HEK293 (cell line): ENCODE results near the gene CLCNKA.
A peak's percentile ranks its signal among the peaks of the same experiment; 100 is the strongest.

Experiments
- CTCF ChIA-PET: fragments of 350-600 bp; formaldehyde crosslinking; extraction: SDS; loops from one replicate; lab custom pipeline; 2021; ENCODE audit warnings: antibody characterized with exemption; lab: Yijun Ruan, JAX
- POLR2A ChIA-PET: fragments of 300-600 bp; formaldehyde crosslinking; extraction: SDS; loops from one replicate; lab custom pipeline; 2020; ENCODE audit warnings: antibody characterized with exemption, inconsistent platforms; lab: Yijun Ruan, JAX
- H3K27ac ChIP-seq: fragments of 200-500 bp; sonication (Bioruptor generic); 2 replicates; pipeline ENCODE4 v1.5.1; 2014; ENCODE audit warnings: low read depth, low read length, control low read depth, inconsistent platforms; ENCODE audit errors: extremely low read depth
- H3K36me3 ChIP-seq, 2 experiments: fragments of 200-500 bp in 1 of 2; sonication (Bioruptor generic) in 1 of 2; 1 replicate in 1 of 2; 2 replicates in 1 of 2; pipeline ENCODE4 v1.5.1; 2014 to 2017; ENCODE audit warnings: inconsistent platforms in 2 of 2, low read length in 2 of 2; ENCODE audit not compliant: control insufficient read depth in 2 of 2, insufficient read depth in 1 of 2
- H3K4me1 ChIP-seq: fragments of 200-500 bp; sonication (Bioruptor generic); 2 replicates; pipeline ENCODE4 v1.5.1; 2014; ENCODE audit warnings: mild to moderate bottlenecking, low read length, inconsistent platforms; ENCODE audit not compliant: control insufficient read depth, insufficient read depth
- H3K4me3 ChIP-seq: 2 replicates; pipeline ENCODE4 v1.5.1; 2011; ENCODE audit warnings: low read depth, mild to moderate bottlenecking, control low read depth, low read length, moderate library complexity
- H3K9me3 ChIP-seq: fragments of 200-500 bp; sonication (Bioruptor generic); 2 replicates; pipeline ENCODE4 v1.5.1; 2014; ENCODE audit warnings: low read depth, low read length, inconsistent platforms; ENCODE audit not compliant: control insufficient read depth, insufficient read depth
- GLI4 ChIP-seq: fragments of 450-650 bp; formaldehyde crosslinking; IDR thresholded peaks from 2 replicates; pipeline ENCODE4 v1.5.1; 2016; ENCODE audit warnings: missing biosample characterization, missing genetic modification characterization
- GLIS1 ChIP-seq: fragments of 450-650 bp; formaldehyde crosslinking; IDR thresholded peaks from 2 replicates; pipeline ENCODE4 v1.5.1; 2016; ENCODE audit warnings: missing biosample characterization, missing genetic modification characterization
- KLF8 ChIP-seq: fragments of 450-650 bp; formaldehyde crosslinking; IDR thresholded peaks from 2 replicates; pipeline ENCODE4 v1.5.1; 2016; ENCODE audit warnings: missing biosample characterization, missing genetic modification characterization
- MEIS1 ChIP-seq: sonication (generic); formaldehyde crosslinking; IDR thresholded peaks from 2 replicates; pipeline ENCODE4 v1.8.1; 2022; ENCODE audit warnings: missing genetic modification reagents, mild to moderate bottlenecking, borderline replicate concordance
- SCRT1 ChIP-seq: fragments of 450-650 bp; formaldehyde crosslinking; IDR thresholded peaks from 2 replicates; pipeline ENCODE4 v1.5.1; 2016; ENCODE audit warnings: missing biosample characterization, missing genetic modification characterization, borderline replicate concordance
- ZBTB48 ChIP-seq: fragments of 450-650 bp; formaldehyde crosslinking; IDR thresholded peaks from 2 replicates; pipeline ENCODE4 v1.5.1; 2016; ENCODE audit warnings: missing biosample characterization, missing genetic modification characterization
- ZBTB8A ChIP-seq: fragments of 450-650 bp; formaldehyde crosslinking; IDR thresholded peaks from 2 replicates; pipeline ENCODE4 v1.5.1; 2016; ENCODE audit warnings: missing biosample characterization, missing genetic modification characterization
- ZIC2 ChIP-seq: fragments of 450-650 bp; formaldehyde crosslinking; IDR thresholded peaks from 2 replicates; pipeline ENCODE4 v1.5.1; 2016; ENCODE audit warnings: missing biosample characterization, missing genetic modification characterization
- ZNF23 ChIP-seq: fragments of 450-650 bp; formaldehyde crosslinking; IDR thresholded peaks from 2 replicates; pipeline ENCODE4 v1.5.1; 2016; ENCODE audit warnings: missing biosample characterization, missing genetic modification characterization, borderline replicate concordance
- ZNF274 ChIP-seq, 2 experiments: fragments of 200-500 bp in 1 of 2; fragments of 450-650 bp in 1 of 2; sonication (Bioruptor generic) in 1 of 2; formaldehyde crosslinking in 1 of 2; IDR thresholded peaks; 2 replicates each; pipeline versions ENCODE4 v1.5.1 to v1.6.1; 2014 to 2016; ENCODE audit warnings: borderline replicate concordance in 1 of 2, inconsistent platforms in 1 of 2, low read length in 1 of 2, missing biosample characterization in 1 of 2, missing genetic modification characterization in 1 of 2
- ZNF302 ChIP-seq: fragments of 450-650 bp; formaldehyde crosslinking; IDR thresholded peaks from 2 replicates; pipeline ENCODE4 v1.5.1; 2016; ENCODE audit warnings: missing biosample characterization, missing genetic modification characterization, low read depth
- ZNF335 ChIP-seq: fragments of 450-650 bp; formaldehyde crosslinking; conservative IDR thresholded peaks from 2 replicates; pipeline ENCODE4 v1.5.1; 2016; ENCODE audit warnings: missing biosample characterization, missing genetic modification characterization
- ZNF416 ChIP-seq: fragments of 450-650 bp; formaldehyde crosslinking; IDR thresholded peaks from 2 replicates; pipeline ENCODE4 v1.5.1; 2016; ENCODE audit warnings: missing biosample characterization, missing genetic modification characterization
- ZNF561 ChIP-seq: fragments of 450-650 bp; IDR thresholded peaks from 2 replicates; pipeline ENCODE4 v1.5.1; 2018; ENCODE audit warnings: missing biosample characterization, missing genetic modification characterization, borderline replicate concordance
- ZNF677 ChIP-seq: fragments of 450-650 bp; IDR thresholded peaks from 2 replicates; pipeline ENCODE4 v1.5.0; 2018; ENCODE audit warnings: missing biosample characterization, mild to moderate bottlenecking, missing genetic modification characterization, moderate library complexity
- ZNF701 ChIP-seq: fragments of 450-650 bp; formaldehyde crosslinking; IDR thresholded peaks from 2 replicates; pipeline ENCODE4 v1.5.1; 2016; ENCODE audit warnings: missing biosample characterization, missing genetic modification characterization
- ZNF747 ChIP-seq: fragments of 450-650 bp; formaldehyde crosslinking; IDR thresholded peaks from 2 replicates; pipeline ENCODE4 v1.5.1; 2016; ENCODE audit warnings: missing biosample characterization, missing genetic modification characterization
- ZSCAN23 ChIP-seq: fragments of 450-650 bp; formaldehyde crosslinking; IDR thresholded peaks from 2 replicates; pipeline ENCODE4 v1.5.1; 2016; ENCODE audit warnings: missing biosample characterization, missing genetic modification characterization
- TF ChIP-seq, protein P1 (sequence below): fragments of 450-650 bp; formaldehyde crosslinking; IDR thresholded peaks from 2 replicates; pipeline ENCODE4 v1.5.1; 2016; ENCODE audit warnings: missing biosample characterization, missing genetic modification characterization
- TF ChIP-seq, protein P2 (sequence below): fragments of 450-650 bp; formaldehyde crosslinking; IDR thresholded peaks from 2 replicates; pipeline ENCODE4 v1.5.1; 2017; ENCODE audit warnings: missing biosample characterization, missing genetic modification characterization
- TF ChIP-seq, protein P3 (sequence below): fragments of 450-650 bp; formaldehyde crosslinking; IDR thresholded peaks from 2 replicates; pipeline ENCODE4 v1.5.1; 2016; ENCODE audit warnings: missing biosample characterization, missing genetic modification characterization
- TF ChIP-seq, protein P4 (sequence below): fragments of 450-650 bp; formaldehyde crosslinking; optimal IDR thresholded peaks from 2 replicates; pipeline ENCODE3; 2016; ENCODE audit warnings: missing biosample characterization, mild to moderate bottlenecking, missing genetic modification characterization
- TF ChIP-seq, protein P5 (sequence below): fragments of 450-650 bp; formaldehyde crosslinking; IDR thresholded peaks from 2 replicates; pipeline ENCODE4 v1.5.1; 2016; ENCODE audit warnings: missing biosample characterization, missing genetic modification characterization
- TF ChIP-seq, protein P6 (sequence below): fragments of 450-650 bp; formaldehyde crosslinking; conservative IDR thresholded peaks from 2 replicates; pipeline ENCODE4 v1.5.1; 2016; ENCODE audit warnings: low read depth, missing biosample characterization, missing genetic modification characterization

CLCNKA gene

DNA sequence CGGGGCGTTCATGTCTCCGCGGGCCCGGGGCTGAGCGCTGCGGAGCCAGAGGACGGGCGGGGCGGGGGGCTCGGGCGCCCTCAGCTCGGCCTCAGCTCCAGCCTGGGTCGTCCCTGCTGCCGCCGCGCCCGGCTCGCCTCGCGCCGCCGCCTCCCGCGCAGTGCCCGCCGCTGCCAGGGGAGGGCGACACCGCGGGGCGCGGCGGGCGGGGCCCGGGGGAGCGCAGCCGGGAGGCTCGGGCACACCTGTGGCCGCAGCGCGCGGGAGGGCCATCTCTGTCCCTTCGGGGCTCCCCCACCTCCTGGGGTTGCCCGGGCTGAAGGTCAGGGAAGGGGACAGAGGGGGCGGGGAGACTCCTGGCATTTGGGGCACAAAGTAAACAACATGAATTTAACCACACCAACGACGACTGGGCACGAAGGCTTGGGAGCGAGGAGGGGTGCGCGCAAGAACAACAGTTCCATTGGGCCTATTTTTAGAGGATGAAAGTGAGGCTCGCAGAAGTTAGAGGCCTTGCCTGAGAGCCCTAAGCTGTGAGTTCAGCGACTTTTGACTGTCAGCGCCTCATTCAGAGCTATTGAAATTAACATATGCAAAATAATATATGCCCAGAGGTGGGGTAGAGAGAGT lies 51.8 kb downstream of the CLCNKA start, which contains the start of gene FAM131C:
TSS of gene FAM131C (minus strand) at position 162 of the 630 bp plus-strand sequence. CDS start 209 bp downstream, outside the sequence.
- Histone ChIP-seq H3K4me1 (no peaks in the 10 kb centered on the region), H3K27ac (no peak within 1 kb of the TSS; the same call in 1 of the 2 replicates), H3K4me3 (peak within 1 kb of the TSS; percentile 40), H3K36me3 (no peaks in the 10 kb centered on the region), H3K9me3 (no peaks in the 10 kb centered on the region)
- ChIA-PET CTCF (interaction anchor here (0.6 to 5.3 kb wide), 24 partner anchors 9 to 726 kb away, joined by 3 to 40 read pairs (median 4); no protein-coding TSS in a partner anchor), POLR2A (interaction anchor here (0.5 to 1.0 kb wide), 2 partner anchors 82 to 527 kb away, joined by 3 read pairs; partner anchors contain the start of gene EPHA2)
- no peak for TF ChIP-seq ZNF747
- peak; percentile 31; the same call in 1 of the 2 replicates for TF ChIP-seq GLIS1
- no peak for TF ChIP-seq ZNF23 (tag by site-specific recombination)
- peak; percentile 46; the same call in 1 of the 2 replicates for TF ChIP-seq ZBTB48 (tag by site-specific recombination)
- TF ChIP-seq, protein P1, sequence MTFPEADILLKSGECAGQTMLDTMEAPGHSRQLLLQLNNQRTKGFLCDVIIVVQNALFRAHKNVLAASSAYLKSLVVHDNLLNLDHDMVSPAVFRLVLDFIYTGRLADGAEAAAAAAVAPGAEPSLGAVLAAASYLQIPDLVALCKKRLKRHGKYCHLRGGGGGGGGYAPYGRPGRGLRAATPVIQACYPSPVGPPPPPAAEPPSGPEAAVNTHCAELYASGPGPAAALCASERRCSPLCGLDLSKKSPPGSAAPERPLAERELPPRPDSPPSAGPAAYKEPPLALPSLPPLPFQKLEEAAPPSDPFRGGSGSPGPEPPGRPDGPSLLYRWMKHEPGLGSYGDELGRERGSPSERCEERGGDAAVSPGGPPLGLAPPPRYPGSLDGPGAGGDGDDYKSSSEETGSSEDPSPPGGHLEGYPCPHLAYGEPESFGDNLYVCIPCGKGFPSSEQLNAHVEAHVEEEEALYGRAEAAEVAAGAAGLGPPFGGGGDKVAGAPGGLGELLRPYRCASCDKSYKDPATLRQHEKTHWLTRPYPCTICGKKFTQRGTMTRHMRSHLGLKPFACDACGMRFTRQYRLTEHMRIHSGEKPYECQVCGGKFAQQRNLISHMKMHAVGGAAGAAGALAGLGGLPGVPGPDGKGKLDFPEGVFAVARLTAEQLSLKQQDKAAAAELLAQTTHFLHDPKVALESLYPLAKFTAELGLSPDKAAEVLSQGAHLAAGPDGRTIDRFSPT (tag by site-specific recombination), result 0 out of 2 replicates have a peak, but pooled peaks have one; percentile 19
- TF ChIP-seq KLF8, result no peak
- 0 out of 2 replicates have a peak, but pooled peaks have one; percentile 5 for TF ChIP-seq ZNF677 (tag by site-specific recombination)
- TF ChIP-seq, protein P2, sequence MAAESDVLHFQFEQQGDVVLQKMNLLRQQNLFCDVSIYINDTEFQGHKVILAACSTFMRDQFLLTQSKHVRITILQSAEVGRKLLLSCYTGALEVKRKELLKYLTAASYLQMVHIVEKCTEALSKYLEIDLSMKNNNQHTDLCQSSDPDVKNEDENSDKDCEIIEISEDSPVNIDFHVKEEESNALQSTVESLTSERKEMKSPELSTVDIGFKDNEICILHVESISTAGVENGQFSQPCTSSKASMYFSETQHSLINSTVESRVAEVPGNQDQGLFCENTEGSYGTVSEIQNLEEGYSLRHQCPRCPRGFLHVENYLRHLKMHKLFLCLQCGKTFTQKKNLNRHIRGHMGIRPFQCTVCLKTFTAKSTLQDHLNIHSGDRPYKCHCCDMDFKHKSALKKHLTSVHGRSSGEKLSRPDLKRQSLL (tag by site-specific recombination), result no peak
- TF ChIP-seq ZNF701 (tag by site-specific recombination), result no peak
- TF ChIP-seq, protein P3, sequence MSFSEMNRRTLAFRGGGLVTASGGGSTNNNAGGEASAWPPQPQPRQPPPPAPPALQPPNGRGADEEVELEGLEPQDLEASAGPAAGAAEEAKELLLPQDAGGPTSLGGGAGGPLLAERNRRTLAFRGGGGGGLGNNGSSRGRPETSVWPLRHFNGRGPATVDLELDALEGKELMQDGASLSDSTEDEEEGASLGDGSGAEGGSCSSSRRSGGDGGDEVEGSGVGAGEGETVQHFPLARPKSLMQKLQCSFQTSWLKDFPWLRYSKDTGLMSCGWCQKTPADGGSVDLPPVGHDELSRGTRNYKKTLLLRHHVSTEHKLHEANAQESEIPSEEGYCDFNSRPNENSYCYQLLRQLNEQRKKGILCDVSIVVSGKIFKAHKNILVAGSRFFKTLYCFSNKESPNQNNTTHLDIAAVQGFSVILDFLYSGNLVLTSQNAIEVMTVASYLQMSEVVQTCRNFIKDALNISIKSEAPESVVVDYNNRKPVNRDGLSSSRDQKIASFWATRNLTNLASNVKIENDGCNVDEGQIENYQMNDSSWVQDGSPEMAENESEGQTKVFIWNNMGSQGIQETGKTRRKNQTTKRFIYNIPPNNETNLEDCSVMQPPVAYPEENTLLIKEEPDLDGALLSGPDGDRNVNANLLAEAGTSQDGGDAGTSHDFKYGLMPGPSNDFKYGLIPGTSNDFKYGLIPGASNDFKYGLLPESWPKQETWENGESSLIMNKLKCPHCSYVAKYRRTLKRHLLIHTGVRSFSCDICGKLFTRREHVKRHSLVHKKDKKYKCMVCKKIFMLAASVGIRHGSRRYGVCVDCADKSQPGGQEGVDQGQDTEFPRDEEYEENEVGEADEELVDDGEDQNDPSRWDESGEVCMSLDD (tag by site-specific recombination), result peak; percentile 72
- TF ChIP-seq SCRT1 (tag by site-specific recombination), result peak; percentile 60
- peak; percentile 87 for TF ChIP-seq ZBTB8A (tag by site-specific recombination)
- no peak for TF ChIP-seq MEIS1 (CRISPR knock-in tag)
- TF ChIP-seq ZNF416 (tag by site-specific recombination), result no peak
- TF ChIP-seq ZNF335, result peak; percentile 35; the same call in 1 of the 2 replicates
- TF ChIP-seq, protein P4, sequence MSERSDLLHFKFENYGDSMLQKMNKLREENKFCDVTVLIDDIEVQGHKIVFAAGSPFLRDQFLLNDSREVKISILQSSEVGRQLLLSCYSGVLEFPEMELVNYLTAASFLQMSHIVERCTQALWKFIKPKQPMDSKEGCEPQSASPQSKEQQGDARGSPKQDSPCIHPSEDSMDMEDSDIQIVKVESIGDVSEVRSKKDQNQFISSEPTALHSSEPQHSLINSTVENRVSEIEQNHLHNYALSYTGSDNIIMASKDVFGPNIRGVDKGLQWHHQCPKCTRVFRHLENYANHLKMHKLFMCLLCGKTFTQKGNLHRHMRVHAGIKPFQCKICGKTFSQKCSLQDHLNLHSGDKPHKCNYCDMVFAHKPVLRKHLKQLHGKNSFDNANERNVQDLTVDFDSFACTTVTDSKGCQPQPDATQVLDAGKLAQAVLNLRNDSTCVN (tag by site-specific recombination), result peak; percentile 47
- no peak for TF ChIP-seq ZSCAN23 (tag by site-specific recombination)
- no peak for TF ChIP-seq ZNF302 (tag by site-specific recombination)
- TF ChIP-seq, protein P5, sequence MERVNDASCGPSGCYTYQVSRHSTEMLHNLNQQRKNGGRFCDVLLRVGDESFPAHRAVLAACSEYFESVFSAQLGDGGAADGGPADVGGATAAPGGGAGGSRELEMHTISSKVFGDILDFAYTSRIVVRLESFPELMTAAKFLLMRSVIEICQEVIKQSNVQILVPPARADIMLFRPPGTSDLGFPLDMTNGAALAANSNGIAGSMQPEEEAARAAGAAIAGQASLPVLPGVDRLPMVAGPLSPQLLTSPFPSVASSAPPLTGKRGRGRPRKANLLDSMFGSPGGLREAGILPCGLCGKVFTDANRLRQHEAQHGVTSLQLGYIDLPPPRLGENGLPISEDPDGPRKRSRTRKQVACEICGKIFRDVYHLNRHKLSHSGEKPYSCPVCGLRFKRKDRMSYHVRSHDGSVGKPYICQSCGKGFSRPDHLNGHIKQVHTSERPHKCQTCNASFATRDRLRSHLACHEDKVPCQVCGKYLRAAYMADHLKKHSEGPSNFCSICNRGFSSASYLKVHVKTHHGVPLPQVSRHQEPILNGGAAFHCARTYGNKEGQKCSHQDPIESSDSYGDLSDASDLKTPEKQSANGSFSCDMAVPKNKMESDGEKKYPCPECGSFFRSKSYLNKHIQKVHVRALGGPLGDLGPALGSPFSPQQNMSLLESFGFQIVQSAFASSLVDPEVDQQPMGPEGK, result peak; percentile 27
- TF ChIP-seq ZNF561 (tag by site-specific recombination), result 0 out of 2 replicates have a peak, but pooled peaks have one; percentile 35
- TF ChIP-seq ZIC2 (tag by site-specific recombination), result peak; percentile 53
- no peak for TF ChIP-seq ZNF274 (IDR thresholded peaks at IDR 0.05; ENCODE audit: low read length)
- no peak for TF ChIP-seq ZNF274 (tag by site-specific recombination; IDR thresholded peaks at IDR 0.05; ENCODE audit: borderline replicate concordance)
- no peak for TF ChIP-seq GLI4 (tag by site-specific recombination)
- TF ChIP-seq, protein P6, sequence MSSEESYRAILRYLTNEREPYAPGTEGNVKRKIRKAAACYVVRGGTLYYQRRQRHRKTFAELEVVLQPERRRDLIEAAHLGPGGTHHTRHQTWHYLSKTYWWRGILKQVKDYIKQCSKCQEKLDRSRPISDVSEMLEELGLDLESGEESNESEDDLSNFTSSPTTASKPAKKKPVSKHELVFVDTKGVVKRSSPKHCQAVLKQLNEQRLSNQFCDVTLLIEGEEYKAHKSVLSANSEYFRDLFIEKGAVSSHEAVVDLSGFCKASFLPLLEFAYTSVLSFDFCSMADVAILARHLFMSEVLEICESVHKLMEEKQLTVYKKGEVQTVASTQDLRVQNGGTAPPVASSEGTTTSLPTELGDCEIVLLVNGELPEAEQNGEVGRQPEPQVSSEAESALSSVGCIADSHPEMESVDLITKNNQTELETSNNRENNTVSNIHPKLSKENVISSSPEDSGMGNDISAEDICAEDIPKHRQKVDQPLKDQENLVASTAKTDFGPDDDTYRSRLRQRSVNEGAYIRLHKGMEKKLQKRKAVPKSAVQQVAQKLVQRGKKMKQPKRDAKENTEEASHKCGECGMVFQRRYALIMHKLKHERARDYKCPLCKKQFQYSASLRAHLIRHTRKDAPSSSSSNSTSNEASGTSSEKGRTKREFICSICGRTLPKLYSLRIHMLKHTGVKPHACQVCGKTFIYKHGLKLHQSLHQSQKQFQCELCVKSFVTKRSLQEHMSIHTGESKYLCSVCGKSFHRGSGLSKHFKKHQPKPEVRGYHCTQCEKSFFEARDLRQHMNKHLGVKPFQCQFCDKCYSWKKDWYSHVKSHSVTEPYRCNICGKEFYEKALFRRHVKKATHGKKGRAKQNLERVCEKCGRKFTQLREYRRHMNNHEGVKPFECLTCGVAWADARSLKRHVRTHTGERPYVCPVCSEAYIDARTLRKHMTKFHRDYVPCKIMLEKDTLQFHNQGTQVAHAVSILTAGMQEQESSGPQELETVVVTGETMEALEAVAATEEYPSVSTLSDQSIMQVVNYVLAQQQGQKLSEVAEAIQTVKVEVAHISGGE (tag by site-specific recombination), result no peak
